ELF-1 (cell line): ENCODE data around the gene ARNT2.
"Not testable (repeated sequence)": the region's sequence is repeated elsewhere in the genome, so short reads cannot be mapped to it uniquely, and the experiment has no call there.

Source experiments
- DNase-seq: peaks from one replicate; pipeline ENCODE4 v3.0.0-alpha.2; 2016; ENCODE audit warnings: low read depth, low spot score

ARNT2 gene

DNA sequence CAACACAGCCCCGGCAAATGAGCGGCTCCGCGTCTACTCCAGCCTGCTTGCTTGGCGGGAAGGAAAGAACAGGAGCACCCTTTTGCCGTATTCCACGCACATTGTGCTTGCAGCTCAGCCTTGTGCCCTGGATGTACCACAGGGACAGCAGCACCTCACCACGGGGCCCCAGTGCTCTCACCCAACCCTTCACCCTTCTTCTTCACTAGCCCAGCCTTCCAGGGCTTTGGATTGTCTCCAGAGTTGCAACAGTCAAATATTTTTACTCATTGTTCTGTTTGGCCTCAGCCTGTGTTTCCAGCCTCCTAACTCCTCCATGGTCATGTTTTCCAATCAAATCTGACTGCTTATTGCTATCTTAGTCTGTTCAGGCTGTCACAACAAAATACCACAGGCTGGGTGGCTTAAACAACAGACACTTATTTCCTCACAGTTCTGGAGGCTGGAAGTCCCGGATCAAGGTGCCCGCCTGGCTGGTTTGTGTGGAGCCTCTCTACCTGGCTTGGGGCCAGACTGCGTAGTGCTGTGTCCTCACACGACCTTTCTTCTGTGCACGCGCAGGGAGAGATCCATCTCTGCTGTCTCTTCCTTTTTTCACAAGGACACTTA is 211.7 kb downstream of the ARNT2 start:
- DNase-seq: no peak

GRCh38 chr15:80618685-80619400 is 214.7 kb downstream of the ARNT2 start:
- no peak for DNase-seq

GRCh38 chr15:80619680-80620079 is 215.5 kb downstream of the ARNT2 start:
- DNase-seq: no peak

DNA sequence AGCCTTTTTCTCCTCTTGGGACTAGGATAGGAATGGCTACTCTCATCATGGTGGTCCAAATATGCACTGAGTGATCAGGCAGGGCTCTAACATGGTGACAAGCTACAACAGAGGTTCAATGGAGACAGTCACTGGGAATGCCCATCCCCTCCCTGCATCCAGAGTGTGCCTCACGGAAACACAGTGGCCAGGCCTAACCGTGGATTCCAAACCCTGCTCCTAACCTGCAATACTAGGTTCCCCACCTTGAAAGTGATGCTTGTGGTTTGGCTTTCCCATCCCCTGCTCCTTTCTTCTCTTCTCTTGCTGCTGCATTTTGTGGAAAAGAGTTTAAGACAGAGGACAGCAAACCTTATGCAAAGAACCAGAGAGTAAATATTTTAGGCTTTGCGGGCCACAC is 216.0 kb downstream of the ARNT2 start:
- DNase-seq: no peak

GRCh38 chr15:80620931-80621330 is 216.7 kb downstream of the ARNT2 start:
- DNase-seq: no peak

DNA sequence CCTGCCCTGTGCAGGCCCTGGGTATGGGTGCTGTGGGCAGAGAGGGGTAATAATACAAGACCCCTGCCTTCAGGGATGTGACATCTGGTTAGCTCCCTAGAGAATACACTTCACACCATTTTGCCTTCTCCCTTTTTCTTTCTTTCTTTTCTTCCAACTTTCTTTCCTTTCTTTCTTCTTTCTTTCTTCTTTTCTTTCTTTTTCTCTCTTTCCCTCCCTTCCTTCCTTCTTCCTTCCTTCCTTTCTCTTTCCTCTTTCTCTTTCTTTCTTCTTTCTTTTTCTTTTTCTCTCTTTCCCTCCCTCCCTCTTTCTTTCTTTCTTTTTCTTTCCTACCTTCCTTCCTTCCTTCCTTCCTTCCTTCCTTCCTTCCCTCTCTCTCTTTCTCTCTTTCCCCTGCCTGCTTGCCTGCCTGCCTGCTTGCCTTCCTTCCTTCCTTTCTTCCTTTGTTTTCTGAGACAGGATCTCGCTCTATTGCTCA is 222.5 kb downstream of the ARNT2 start:
- no peak for DNase-seq

- no peak for DNase-seq
Measured at GRCh38 chr15:80629355-80629754, 225.2 kb downstream of the ARNT2 start.

DNA sequence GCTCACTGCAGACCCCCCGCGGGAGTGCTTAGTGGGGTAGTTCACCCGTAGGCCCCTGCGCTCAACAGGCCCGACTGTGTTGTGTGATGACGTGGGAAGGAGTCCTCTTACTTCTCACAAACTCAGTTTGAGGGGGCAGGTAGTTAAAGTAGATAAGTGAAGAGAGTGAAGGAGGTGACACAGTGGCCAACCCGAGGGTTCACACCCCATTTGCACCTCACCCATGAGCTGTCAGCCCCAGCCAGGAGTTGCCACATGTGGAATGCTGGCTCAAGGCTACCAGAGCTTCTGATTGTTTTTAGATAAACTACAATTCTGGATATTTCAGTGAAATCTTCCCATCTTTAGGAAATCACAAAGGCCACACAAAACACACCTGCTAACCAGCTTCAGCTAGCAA is 226.8 kb downstream of the ARNT2 start:
- DNase-seq: no peak

- DNase-seq: no peak
Measured at GRCh38 chr15:80633221-80633620, 229.0 kb downstream of the ARNT2 start.

DNA sequence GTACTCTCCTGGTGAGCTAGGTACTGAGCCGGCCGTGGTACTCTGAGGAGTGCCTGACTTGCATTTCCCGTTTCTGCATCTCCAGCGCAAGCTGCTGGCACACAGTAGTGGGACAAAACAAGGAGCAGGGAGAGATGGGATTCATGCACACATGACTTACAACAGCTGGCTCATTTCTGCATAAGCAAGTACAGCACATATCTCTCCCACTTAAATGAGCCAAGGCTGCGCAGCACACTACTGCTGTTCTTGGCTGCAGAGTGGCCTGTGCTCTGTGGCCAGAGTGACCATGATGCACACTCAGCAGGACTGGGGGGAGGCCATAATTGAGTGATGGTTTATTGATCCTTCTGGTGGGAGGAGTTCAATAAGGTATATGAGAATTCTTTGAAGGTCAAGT is 231.8 kb downstream of the ARNT2 start:
- DNase-seq: no peak

GRCh38 chr15:80636675-80637074 is 232.5 kb downstream of the ARNT2 start:
- DNase-seq: peak; percentile 35

- DNase-seq: no peak
Measured at GRCh38 chr15:80637747-80638146, 233.6 kb downstream of the ARNT2 start.

DNA sequence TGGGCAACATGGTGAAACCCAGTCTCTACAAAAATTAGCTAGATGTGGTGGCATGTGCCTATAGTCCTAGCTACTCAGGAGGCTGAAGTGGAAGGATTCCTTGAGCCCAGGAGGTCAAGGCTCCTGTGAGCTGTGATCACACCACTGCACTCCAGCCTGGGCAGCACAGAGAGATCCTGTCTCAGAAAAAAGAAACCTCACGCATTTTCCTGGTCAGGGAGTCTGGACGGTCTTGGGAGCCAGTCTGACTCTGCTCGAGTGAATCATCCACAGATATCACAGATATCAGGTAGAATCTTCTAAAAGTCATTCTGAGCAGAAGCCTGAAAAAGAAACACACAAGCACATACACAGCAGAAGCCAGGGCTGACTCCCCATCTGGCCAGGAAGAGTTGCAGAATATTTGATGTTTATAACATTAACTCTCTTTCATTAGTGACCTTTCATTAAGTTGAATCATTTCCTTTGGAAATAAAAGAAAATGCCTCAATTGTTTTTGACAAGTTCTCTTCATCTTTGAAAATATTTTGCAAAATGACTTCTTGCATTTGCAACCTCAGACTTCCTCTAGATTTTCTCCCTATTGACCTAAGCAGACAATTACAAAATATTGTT is 234.5 kb downstream of the ARNT2 start:
- no peak for DNase-seq

GRCh38 chr15:80639168-80639555 is 235.0 kb downstream of the ARNT2 start:
- no peak for DNase-seq

GRCh38 chr15:80640531-80641121 is 236.4 kb downstream of the ARNT2 start:
- no peak for DNase-seq

DNA sequence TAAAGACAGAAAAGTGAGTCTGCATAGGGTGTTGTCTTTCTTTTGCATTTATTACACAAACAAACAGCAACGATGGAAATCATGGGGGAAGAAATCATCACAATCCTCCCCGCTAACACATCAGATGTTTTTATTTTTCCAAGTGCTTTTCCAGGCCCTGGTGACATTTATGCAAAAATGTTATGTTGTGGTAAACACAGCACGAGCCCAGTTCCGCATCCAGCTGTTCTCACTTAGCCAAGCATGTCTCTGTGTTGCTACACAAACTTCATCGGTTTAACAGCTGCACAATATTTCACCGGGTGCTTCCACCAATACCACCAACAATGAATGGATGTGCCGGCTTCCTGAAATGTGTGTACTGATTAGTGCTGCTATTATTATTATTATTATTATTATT is 237.2 kb downstream of the ARNT2 start:
- no peak for DNase-seq

- DNase-seq: no peak
Measured at GRCh38 chr15:80643431-80643951, 239.3 kb downstream of the ARNT2 start.

GRCh38 chr15:80645494-80646065 is 241.4 kb downstream of the ARNT2 start:
- no peak for DNase-seq

DNA sequence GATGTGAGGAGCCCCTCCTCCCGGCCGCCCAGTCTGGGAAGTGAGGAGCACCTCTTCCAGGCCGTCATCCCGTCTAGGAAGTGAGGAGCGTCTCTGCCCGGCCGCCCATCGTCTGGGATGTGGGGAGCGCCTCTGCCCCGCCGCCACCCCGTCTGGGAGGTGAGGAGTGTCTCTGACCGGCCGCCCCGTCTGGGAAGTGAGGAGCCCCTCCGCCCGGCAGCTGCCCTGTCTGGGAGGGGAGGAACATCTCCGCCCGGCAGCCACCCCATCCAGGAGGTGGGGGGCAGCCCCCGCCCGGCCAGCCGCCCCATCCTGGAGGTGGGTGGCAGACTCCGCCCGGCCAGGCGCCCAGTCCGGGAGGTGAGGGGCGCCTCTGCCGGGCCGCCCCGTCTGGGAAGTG is 243.2 kb downstream of the ARNT2 start:
- not testable (repeated sequence) for DNase-seq
